Astrocyte (in vitro differentiated cells and primary cell): ENCODE results near the gene TTBK2. TPM values are rescaled to one million over a fixed set of nuclear protein-coding genes. Genes with fewer than 3 reads are reported as not detected.

ENCODE experiments used
- DNase-seq: peaks from one replicate; pipeline ENCODE4 v3.0.0-alpha.2; 2010; ENCODE audit warnings: low read depth
- FAIRE-seq: peaks from 2 replicates; lab custom pipeline; 2011; peaks lifted over from hg19 to GRCh38; lab: Jason Lieb, UNC
- H2AFZ ChIP-seq: 2 replicates; pipeline ENCODE4 v1.6.0; 2012; ENCODE audit warnings: low read depth, low read length, inconsistent platforms
- H3K27ac ChIP-seq: 2 replicates; pipeline ENCODE4 v1.5.1; 2011; ENCODE audit warnings: low read depth, low read length, inconsistent platforms
- H3K27me3 ChIP-seq: 2 replicates; pipeline ENCODE4 v1.6.0; 2011; ENCODE audit warnings: low read length, inconsistent platforms; ENCODE audit not compliant: insufficient read depth
- H3K36me3 ChIP-seq: 2 replicates; pipeline ENCODE4 v1.5.1; 2011; ENCODE audit warnings: low read length, inconsistent platforms; ENCODE audit not compliant: insufficient read depth
- H3K4me1 ChIP-seq: 2 replicates; pipeline ENCODE4 v1.5.1; 2011; ENCODE audit warnings: low read length, inconsistent platforms; ENCODE audit not compliant: insufficient read depth
- H3K4me2 ChIP-seq: 2 replicates; pipeline ENCODE4 v1.6.0; 2012; ENCODE audit warnings: low read length, inconsistent platforms
- H3K4me3 ChIP-seq: 2 replicates; pipeline ENCODE4 v1.5.1; 2011; ENCODE audit warnings: low read depth, mild to moderate bottlenecking, low read length, inconsistent platforms; ENCODE audit not compliant: insufficient read depth
- H3K79me2 ChIP-seq: 2 replicates; pipeline ENCODE4 v1.6.0; 2012; ENCODE audit warnings: mild to moderate bottlenecking, low read length, inconsistent platforms; ENCODE audit not compliant: insufficient read depth
- H3K9ac ChIP-seq: 2 replicates; pipeline ENCODE4 v1.6.0; 2012; ENCODE audit warnings: mild to moderate bottlenecking, low read length, inconsistent platforms
- H3K9me3 ChIP-seq: 2 replicates; pipeline ENCODE4 v1.5.1; 2012; ENCODE audit warnings: low read depth, mild to moderate bottlenecking, low read length, inconsistent platforms; ENCODE audit not compliant: insufficient read depth
- H4K20me1 ChIP-seq: 2 replicates; pipeline ENCODE4 v1.6.0; 2012; ENCODE audit warnings: low read length, inconsistent platforms; ENCODE audit not compliant: insufficient read depth
- H3K27ac Mint-ChIP-seq: one replicate; pipeline ENCODE4 v1.8.0; 2021; ENCODE audit warnings: mild to moderate bottlenecking, mixed read lengths; ENCODE audit not compliant: unreplicated experiment
- H3K27me3 Mint-ChIP-seq: one replicate; pipeline ENCODE4 v1.8.0; 2021; ENCODE audit warnings: low read depth, mixed read lengths; ENCODE audit not compliant: unreplicated experiment
- H3K36me3 Mint-ChIP-seq: one replicate; pipeline ENCODE4 v1.8.0; 2021; ENCODE audit warnings: low read depth, mixed read lengths; ENCODE audit not compliant: unreplicated experiment
- H3K4me1 Mint-ChIP-seq: one replicate; pipeline ENCODE4 v1.8.0; 2021; ENCODE audit warnings: low read depth, mixed read lengths; ENCODE audit not compliant: unreplicated experiment
- H3K4me3 Mint-ChIP-seq: one replicate; pipeline ENCODE4 v1.8.0; 2021; ENCODE audit warnings: mild to moderate bottlenecking, moderate library complexity, mixed read lengths; ENCODE audit not compliant: unreplicated experiment
- H3K9me3 Mint-ChIP-seq: one replicate; pipeline ENCODE4 v1.8.0; 2021; ENCODE audit warnings: mild to moderate bottlenecking, mixed read lengths; ENCODE audit not compliant: unreplicated experiment
- CTCF ChIP-seq: IDR thresholded peaks from 2 replicates; pipeline ENCODE4 v1.5.1; 2011; ENCODE audit warnings: low read depth, mild to moderate bottlenecking, inconsistent platforms, low read length, moderate library complexity; ENCODE audit not compliant: insufficient read depth
- EZH2 ChIP-seq: IDR thresholded peaks from 2 replicates; pipeline ENCODE4 v1.6.1; 2012; ENCODE audit warnings: mild to moderate bottlenecking, low read length, inconsistent platforms; ENCODE audit not compliant: insufficient read depth
- total RNA-seq: library from RNA; stranded (reverse); gene quantifications from 2 replicates; pipeline ENCODE4 v1.2.1, GENCODE V29; 2021

TTBK2 gene
- total RNA-seq, 1 donor from 2014 or later, result 14.8 TPM

GRCh38 chr15:42848846-42849245 lies 71.7 kb downstream of the TTBK2 start:
- Histone ChIP-seq H4K20me1 (no peaks in the 10 kb centered on the region), H3K36me3 (no peaks in the 10 kb centered on the region), H3K27ac (no peak overlapping the region), H3K4me2 (no peak overlapping the region), H3K9me3 (peaks cover 5% of the 10 kb centered on the region), H2AFZ (no peak overlapping the region), H3K9ac (no peak overlapping the region), H3K4me3 (no peak overlapping the region), H3K27me3 (no peaks in the 10 kb centered on the region), H3K79me2 (no peaks in the 10 kb centered on the region), H3K4me1 (no peaks in the 10 kb centered on the region)
- Mint-ChIP-seq H3K9me3 (peaks cover 2% of the 10 kb centered on the region), H3K27ac (no peak overlapping the region), H3K27me3 (no peaks in the 10 kb centered on the region), H3K4me1 (no peaks in the 10 kb centered on the region), H3K4me3 (no peak overlapping the region), H3K36me3 (peaks cover 6% of the 10 kb centered on the region)
- DNase-seq (no peak), FAIRE-seq (no peak)
- TF ChIP-seq CTCF (no peak), EZH2 (no peak)

DNA sequence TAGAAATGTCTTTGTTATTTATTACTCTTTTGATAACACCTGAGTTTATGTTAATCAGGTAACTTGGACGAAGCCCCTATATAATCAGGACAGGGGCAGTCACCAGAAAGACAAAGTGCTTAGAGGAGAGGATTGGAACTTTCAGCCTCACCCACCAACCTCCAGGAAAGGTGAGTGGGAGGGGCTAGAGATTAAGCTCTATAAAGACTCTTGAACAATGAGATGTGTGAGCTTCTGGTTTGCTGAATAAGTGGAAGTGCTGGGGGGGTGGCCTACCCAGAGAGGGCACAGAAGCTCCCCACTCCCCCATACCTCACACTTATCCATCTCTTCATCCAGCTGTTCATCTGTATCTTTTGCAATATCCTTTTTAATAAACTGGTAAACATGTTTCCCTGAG lies 73.9 kb downstream of the TTBK2 start:
- Mint-ChIP-seq H3K4me3 (no peak overlapping the region), H3K36me3 (peaks cover 6% of the 10 kb centered on the region), H3K27ac (no peak overlapping the region), H3K9me3 (peaks cover 8% of the 10 kb centered on the region), H3K4me1 (no peaks in the 10 kb centered on the region), H3K27me3 (no peaks in the 10 kb centered on the region)
- H3K27me3 ChIP-seq, result no peaks in the 10 kb centered on the region
- no peak overlapping the region for H3K4me2 ChIP-seq
- H2AFZ ChIP-seq, result no peak overlapping the region
- TF ChIP-seq EZH2 (no peak), CTCF (no peak)
- no peaks in the 10 kb centered on the region for H4K20me1 ChIP-seq
- H3K4me3 ChIP-seq, result no peak overlapping the region
- H3K36me3 ChIP-seq, result no peaks in the 10 kb centered on the region
- H3K79me2 ChIP-seq, result no peaks in the 10 kb centered on the region
- no peak overlapping the region for H3K9ac ChIP-seq
- H3K27ac ChIP-seq, result no peak overlapping the region
- peaks cover 7% of the 10 kb centered on the region for H3K9me3 ChIP-seq
- H3K4me1 ChIP-seq, result no peaks in the 10 kb centered on the region
- DNase-seq (no peak), FAIRE-seq (no peak)

- Histone ChIP-seq H2AFZ (no peak overlapping the region), H3K36me3 (no peaks in the 10 kb centered on the region), H3K4me1 (no peaks in the 10 kb centered on the region), H3K79me2 (no peaks in the 10 kb centered on the region), H3K27me3 (no peaks in the 10 kb centered on the region), H3K9me3 (peaks cover 7% of the 10 kb centered on the region), H4K20me1 (no peaks in the 10 kb centered on the region), H3K27ac (no peak overlapping the region), H3K9ac (no peak overlapping the region), H3K4me3 (no peak overlapping the region), H3K4me2 (no peak overlapping the region)
- H3K4me1 Mint-ChIP-seq, result no peaks in the 10 kb centered on the region
- no peak for DNase-seq
- no peak for FAIRE-seq
- peaks cover 6% of the 10 kb centered on the region for H3K36me3 Mint-ChIP-seq
- H3K4me3 Mint-ChIP-seq, result no peak overlapping the region
- H3K27me3 Mint-ChIP-seq, result no peaks in the 10 kb centered on the region
- TF ChIP-seq EZH2 (no peak), CTCF (no peak)
- peaks cover 8% of the 10 kb centered on the region for H3K9me3 Mint-ChIP-seq
- no peak overlapping the region for H3K27ac Mint-ChIP-seq
Measured at GRCh38 chr15:42845581-42845980, 75.0 kb downstream of the TTBK2 start.
